ENCODE data around the gene CENPM. TPM values are rescaled to one million over a fixed set of nuclear protein-coding genes. Genes with fewer than 3 reads are reported as not detected.

Gene CENPM
- total and polyA plus RNA-seq, 2 experiments from 2014 or later, result 6.7 to 14.9 TPM

DNA sequence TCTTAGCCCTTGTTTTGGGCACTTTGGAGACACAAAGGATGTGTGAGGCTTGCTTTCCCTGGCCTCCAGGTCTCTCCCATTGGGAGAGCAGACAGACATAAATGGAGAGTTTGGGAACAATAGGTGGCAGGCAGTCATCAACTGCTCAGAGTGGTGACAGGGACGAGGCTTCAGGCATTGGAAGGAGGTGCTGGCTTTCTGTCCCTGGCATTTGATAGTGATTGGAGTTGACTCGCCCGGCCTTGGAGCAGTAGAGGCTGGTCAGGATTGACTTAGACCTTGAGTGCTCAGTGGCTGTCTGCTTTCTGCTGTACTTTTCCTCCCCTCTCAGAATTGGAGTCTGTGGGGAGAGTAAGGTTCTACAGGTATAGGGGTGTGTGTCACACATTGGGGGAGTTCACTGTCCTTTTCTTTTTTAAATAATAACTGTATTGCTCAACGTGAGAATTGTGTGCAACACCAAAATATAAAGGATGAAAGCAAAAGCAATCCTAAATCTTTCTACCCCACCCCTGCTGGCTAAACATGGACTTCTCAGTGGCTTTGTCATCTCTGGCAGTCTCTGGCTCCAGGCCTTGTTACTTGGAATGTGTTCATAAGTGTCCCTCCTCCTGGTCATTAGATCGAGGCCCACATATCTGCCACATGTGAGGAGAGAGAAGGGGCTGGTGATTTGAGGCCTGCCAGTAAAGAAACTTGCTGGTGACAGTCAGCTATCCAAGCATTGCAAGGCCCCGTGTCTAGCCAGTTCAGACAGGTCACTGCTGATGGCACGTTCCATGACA, 53.2 kb downstream of the CENPM start:
- Histone ChIP-seq H3K9me2 (replicated peaks; ENCODE audit: insufficient read depth) (no peaks in the 10 kb centered on the region), H3K36me3 (replicated peaks; ENCODE audit: insufficient read depth, low read depth) (peaks cover 6% of the 10 kb centered on the region), H2AFZ (no peak overlapping the region), H3K4me2 (no peak overlapping the region), H4K20me1 (ENCODE audit: insufficient read depth, poor library complexity, severe bottlenecking) (peaks cover 5% of the 10 kb centered on the region), H3K4me1 (ENCODE audit: insufficient read depth) (no peaks in the 10 kb centered on the region), H3K79me2 (peaks cover 4% of the 10 kb centered on the region), H3K9me3 (ENCODE audit: low read depth) (no peaks in the 10 kb centered on the region), H3K4me3 (no peak overlapping the region), H3K27ac (no peak overlapping the region), H3K27me3 (no peaks in the 10 kb centered on the region)
- TF ChIP-seq EZH2phosphoT487 (IDR thresholded peaks at IDR 0.05; ENCODE audit: low read depth, severe bottlenecking, unreplicated experiment) (no peak), EZH2 (IDR thresholded peaks at IDR 0.05; ENCODE audit: borderline replicate concordance) (no peak)
- TF ChIP-seq, protein P1, sequence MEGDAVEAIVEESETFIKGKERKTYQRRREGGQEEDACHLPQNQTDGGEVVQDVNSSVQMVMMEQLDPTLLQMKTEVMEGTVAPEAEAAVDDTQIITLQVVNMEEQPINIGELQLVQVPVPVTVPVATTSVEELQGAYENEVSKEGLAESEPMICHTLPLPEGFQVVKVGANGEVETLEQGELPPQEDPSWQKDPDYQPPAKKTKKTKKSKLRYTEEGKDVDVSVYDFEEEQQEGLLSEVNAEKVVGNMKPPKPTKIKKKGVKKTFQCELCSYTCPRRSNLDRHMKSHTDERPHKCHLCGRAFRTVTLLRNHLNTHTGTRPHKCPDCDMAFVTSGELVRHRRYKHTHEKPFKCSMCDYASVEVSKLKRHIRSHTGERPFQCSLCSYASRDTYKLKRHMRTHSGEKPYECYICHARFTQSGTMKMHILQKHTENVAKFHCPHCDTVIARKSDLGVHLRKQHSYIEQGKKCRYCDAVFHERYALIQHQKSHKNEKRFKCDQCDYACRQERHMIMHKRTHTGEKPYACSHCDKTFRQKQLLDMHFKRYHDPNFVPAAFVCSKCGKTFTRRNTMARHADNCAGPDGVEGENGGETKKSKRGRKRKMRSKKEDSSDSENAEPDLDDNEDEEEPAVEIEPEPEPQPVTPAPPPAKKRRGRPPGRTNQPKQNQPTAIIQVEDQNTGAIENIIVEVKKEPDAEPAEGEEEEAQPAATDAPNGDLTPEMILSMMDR (IDR thresholded peaks at IDR 0.05; ENCODE audit: poor library complexity), result no peak
- DNase-seq (ENCODE audit: low spot score), result no peak
- 94% methylated on average over 7 of the region's 7 CpGs for WGBS (ENCODE audit: low lambda C conversion rate, missing lambda C conversion rate)

DNA sequence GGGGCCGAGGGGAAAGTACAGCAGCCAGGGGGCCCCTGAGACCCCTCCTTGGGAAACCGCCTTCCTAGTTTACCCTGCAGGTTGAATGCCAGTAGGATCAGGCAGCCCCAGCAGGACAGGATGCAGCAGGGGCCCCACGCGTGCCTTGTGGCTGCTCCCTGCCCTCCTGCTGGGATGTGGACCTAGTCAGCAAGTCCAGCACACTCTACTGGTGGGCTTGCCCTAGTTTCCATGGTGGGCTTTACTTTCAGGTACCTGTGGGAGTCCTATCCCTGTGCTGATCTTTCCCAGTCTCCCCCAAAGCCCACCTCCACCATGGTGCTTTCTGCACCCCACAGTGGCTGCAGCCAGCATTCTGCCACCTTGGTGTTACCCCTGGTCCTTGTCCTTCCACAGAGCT, 54.2 kb downstream of the CENPM start:
- WGBS (ENCODE audit: low lambda C conversion rate, missing lambda C conversion rate), result 90% methylated on average over 4 of the region's 4 CpGs
- Histone ChIP-seq H3K4me2 (no peak overlapping the region), H2AFZ (no peak overlapping the region), H3K9me2 (replicated peaks; ENCODE audit: insufficient read depth) (no peaks in the 10 kb centered on the region), H3K4me3 (no peak overlapping the region), H4K20me1 (ENCODE audit: insufficient read depth, poor library complexity, severe bottlenecking) (peaks cover 5% of the 10 kb centered on the region), H3K36me3 (replicated peaks; ENCODE audit: insufficient read depth, low read depth) (peaks cover 6% of the 10 kb centered on the region), H3K4me1 (ENCODE audit: insufficient read depth) (no peaks in the 10 kb centered on the region), H3K9me3 (ENCODE audit: low read depth) (no peaks in the 10 kb centered on the region), H3K27me3 (no peaks in the 10 kb centered on the region), H3K27ac (no peak overlapping the region), H3K79me2 (peaks cover 6% of the 10 kb centered on the region)
- TF ChIP-seq, protein P1 (IDR thresholded peaks at IDR 0.05; ENCODE audit: poor library complexity), result no peak
- no peak for TF ChIP-seq EZH2 (IDR thresholded peaks at IDR 0.05; ENCODE audit: borderline replicate concordance)
- TF ChIP-seq EZH2phosphoT487 (IDR thresholded peaks at IDR 0.05; ENCODE audit: low read depth, severe bottlenecking, unreplicated experiment), result no peak
- no peak for DNase-seq (ENCODE audit: low spot score)

DNA sequence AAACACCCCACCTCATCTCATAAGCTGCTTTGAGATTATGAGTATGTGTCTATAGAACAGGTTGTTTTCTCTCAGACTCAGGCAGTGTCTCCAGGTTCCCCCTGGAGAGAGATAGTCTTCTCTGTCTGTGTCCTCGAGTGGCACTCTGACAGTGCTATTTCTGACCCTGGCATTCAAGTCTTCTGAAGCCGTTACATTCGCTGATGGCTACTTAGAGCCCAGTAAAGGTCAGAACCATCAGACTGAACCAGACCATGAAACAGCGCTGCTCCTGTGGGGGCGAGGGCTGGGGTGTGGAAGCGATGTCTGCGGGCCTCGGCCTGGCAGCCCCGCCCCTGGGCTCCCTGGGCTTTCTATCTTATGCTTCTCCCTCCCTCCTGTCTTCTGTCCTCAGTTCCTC, 55.5 kb downstream of the CENPM start:
- no peak for DNase-seq (ENCODE audit: low spot score)
- 96% methylated on average over 9 of the region's 9 CpGs for WGBS (ENCODE audit: low lambda C conversion rate, missing lambda C conversion rate)
- Histone ChIP-seq H3K79me2 (peaks cover 11% of the 10 kb centered on the region), H3K36me3 (replicated peaks; ENCODE audit: insufficient read depth, low read depth) (peaks cover 12% of the 10 kb centered on the region), H3K9me3 (ENCODE audit: low read depth) (no peaks in the 10 kb centered on the region), H3K4me3 (no peak overlapping the region), H3K27ac (no peak overlapping the region), H4K20me1 (ENCODE audit: insufficient read depth, poor library complexity, severe bottlenecking) (peaks cover 5% of the 10 kb centered on the region), H3K4me1 (ENCODE audit: insufficient read depth) (no peaks in the 10 kb centered on the region), H3K4me2 (no peak overlapping the region), H2AFZ (no peak overlapping the region), H3K9me2 (replicated peaks; ENCODE audit: insufficient read depth) (no peaks in the 10 kb centered on the region), H3K27me3 (no peaks in the 10 kb centered on the region)
- TF ChIP-seq EZH2phosphoT487 (IDR thresholded peaks at IDR 0.05; ENCODE audit: low read depth, severe bottlenecking, unreplicated experiment), result no peak
- TF ChIP-seq EZH2 (IDR thresholded peaks at IDR 0.05; ENCODE audit: borderline replicate concordance), result no peak
- TF ChIP-seq, protein P1 (IDR thresholded peaks at IDR 0.05; ENCODE audit: poor library complexity), result no peak

MicroRNAs within 50 kb of the gene (microRNA counts, 767-probe panel; counts per million panel counts)
- microRNA hsa-miR-33a-5p, result 2,032 counts per million, percentile 4 among the panel's probes with 10 or more counts

Small RNAs within 50 kb of the gene (microRNA-seq; reads per million reads assigned to microRNA genes)
- gene MIR33A, result 86.8 reads per million, percentile 60 among the genes with 10 or more reads in this experiment

Small RNAs within 50 kb of the gene (small RNA-seq; reads per million reads assigned to genes)
- 2.5 reads per million, percentile 89 among the genes with 10 or more reads in this experiment for gene MIR33A

Other genes starting within 250 kb of the CENPM start
- not detected in 2 replicates for gene MEI1, start 247.6 kb downstream of the CENPM start, total RNA-seq
- 0.18 and 2.4 TPM in 2 replicates for gene MEI1, start 247.6 kb downstream of the CENPM start, polyA plus RNA-seq
- gene CCDC134, start 146.5 kb downstream of the CENPM start, total RNA-seq, result 7.2 and 9.2 TPM in 2 replicates
- 4.1 and 7.4 TPM in 2 replicates for gene CCDC134, start 146.5 kb downstream of the CENPM start, polyA plus RNA-seq
- gene SREBF2, start 114.0 kb downstream of the CENPM start, total RNA-seq, result 109 and 114 TPM in 2 replicates
- 96.3 and 113 TPM in 2 replicates for gene SREBF2, start 114.0 kb downstream of the CENPM start, polyA plus RNA-seq
- not detected in 2 replicates for gene SHISA8, start 32.1 kb downstream of the CENPM start, total RNA-seq
- 0.33 TPM in 1 of 2 replicates, not detected in the other for gene SHISA8, start 32.1 kb downstream of the CENPM start, polyA plus RNA-seq
- 0.07 and 0.12 TPM in 2 replicates for gene TNFRSF13C, start 20.3 kb downstream of the CENPM start, total RNA-seq
- gene TNFRSF13C, start 20.3 kb downstream of the CENPM start, polyA plus RNA-seq, result 0.18 and 0.52 TPM in 2 replicates
- 1.5 and 2.2 TPM in 2 replicates for gene SEPTIN3, start 22.3 kb upstream of the CENPM start, total RNA-seq
- 1.5 and 1.6 TPM in 2 replicates for gene SEPTIN3, start 22.3 kb upstream of the CENPM start, polyA plus RNA-seq
- not detected in 2 replicates for gene WBP2NL, start 51.6 kb upstream of the CENPM start, total RNA-seq
- gene WBP2NL, start 51.6 kb upstream of the CENPM start, polyA plus RNA-seq, result not detected in 2 replicates
- gene NAGA, start 123.7 kb upstream of the CENPM start, total RNA-seq, result 24.2 and 24.6 TPM in 2 replicates
- 23.8 and 31.1 TPM in 2 replicates for gene NAGA, start 123.7 kb upstream of the CENPM start, polyA plus RNA-seq
- 5.4 and 10.4 TPM in 2 replicates for gene PHETA2, start 127.1 kb upstream of the CENPM start, total RNA-seq
- 8.3 and 9.3 TPM in 2 replicates for gene PHETA2, start 127.1 kb upstream of the CENPM start, polyA plus RNA-seq
- 10.8 and 14.7 TPM in 2 replicates for gene SMDT1, start 132.5 kb upstream of the CENPM start, total RNA-seq
- 143 and 145 TPM in 2 replicates for gene SMDT1, start 132.5 kb upstream of the CENPM start, polyA plus RNA-seq
- 97.4 and 98.5 TPM in 2 replicates for gene NDUFA6, start 143.6 kb upstream of the CENPM start, total RNA-seq
- 182 and 183 TPM in 2 replicates for gene NDUFA6, start 143.6 kb upstream of the CENPM start, polyA plus RNA-seq
- 2.2 and 3.8 TPM in 2 replicates for gene CYP2D6, start 183.7 kb upstream of the CENPM start, total RNA-seq
- 5.0 and 6.1 TPM in 2 replicates for gene CYP2D6, start 183.7 kb upstream of the CENPM start, polyA plus RNA-seq